A673 (cell line): ENCODE data around the gene BPIFA3. TPM values are rescaled to one million over a fixed set of nuclear protein-coding genes. Genes with fewer than 3 reads are reported as not detected.

Source experiments
- BruUV-seq: library from RNA; stranded (reverse); fragments of 400-500 nt; replicated peaks from 2 replicates; lab custom pipeline; 2021; lab: Mats Ljungman, UMichigan
- CTCF ChIA-PET: fragments of 300-600 bp; sonication (Branson Sonifier 250); formaldehyde crosslinking; loops from one replicate; lab custom pipeline; 2022; ENCODE audit warnings: antibody characterized with exemption; lab: Charles Lee
- POLR2A ChIA-PET: fragments of 300-600 bp; sonication (Branson Sonifier 250); formaldehyde crosslinking; loops from one replicate; lab custom pipeline; 2022; ENCODE audit warnings: antibody characterized with exemption; ENCODE audit not compliant: low non-redundant PET; lab: Charles Lee
- DNase-seq: peaks from one replicate; pipeline ENCODE4 v3.0.0-alpha.2; 2015; ENCODE audit warnings: low spot score
- H3K27ac ChIP-seq: fragments of 200-600 bp; sonication (generic); 2 replicates; pipeline ENCODE4 v1.5.1; 2016; ENCODE audit warnings: mixed run types, low read depth, mild to moderate bottlenecking, mixed read lengths, antibody characterized with exemption, low read length; ENCODE audit not compliant: poor library complexity, severe bottlenecking
- H3K27me3 ChIP-seq: fragments of 200-600 bp; sonication (generic); replicated peaks from 2 replicates; pipeline ENCODE4 v1.6.1; 2017; ENCODE audit warnings: mixed run types, low read depth, mild to moderate bottlenecking, mixed read lengths, antibody characterized with exemption, low read length; ENCODE audit not compliant: insufficient read depth, poor library complexity
- H3K36me3 ChIP-seq: fragments of 200-600 bp; sonication (generic); 2 replicates; pipeline ENCODE4 v1.6.1; 2016; ENCODE audit warnings: mixed run types, mild to moderate bottlenecking, mixed read lengths, antibody characterized with exemption, low read length; ENCODE audit not compliant: insufficient read depth, poor library complexity, severe bottlenecking
- H3K4me1 ChIP-seq: fragments of 200-600 bp; sonication (generic); 2 replicates; pipeline ENCODE4 v1.6.1; 2017; ENCODE audit warnings: mixed run types, mild to moderate bottlenecking, mixed read lengths, antibody characterized with exemption, low read length; ENCODE audit not compliant: insufficient read depth, poor library complexity, severe bottlenecking
- H3K4me3 ChIP-seq: fragments of 200-600 bp; sonication (generic); 2 replicates; pipeline ENCODE4 v1.5.1; 2016; ENCODE audit warnings: low read depth, mixed run types, mild to moderate bottlenecking, mixed read lengths, low read length; ENCODE audit not compliant: poor library complexity, severe bottlenecking
- H3K9me3 ChIP-seq: fragments of 200-600 bp; sonication (generic); 2 replicates; pipeline ENCODE4 v1.6.1; 2016; ENCODE audit warnings: mixed run types, low read depth, mild to moderate bottlenecking, mixed read lengths, antibody characterized with exemption, low read length; ENCODE audit not compliant: poor library complexity, severe bottlenecking
- CTCF ChIP-seq: fragments of 300-800, 200-600 bp; sonication (generic); conservative IDR thresholded peaks from 2 replicates; pipeline ENCODE4 v1.5.1; 2017; ENCODE audit warnings: low read depth, mild to moderate bottlenecking, antibody characterized with exemption, low read length, moderate library complexity, mixed read lengths
- EZH2 ChIP-seq: fragments of 200-600 bp; sonication (generic); IDR thresholded peaks from 2 replicates; pipeline ENCODE4 v1.6.1; 2017; ENCODE audit warnings: borderline replicate concordance, low read depth, mild to moderate bottlenecking, mixed read lengths, antibody characterized with exemption, low read length; ENCODE audit not compliant: poor library complexity, severe bottlenecking
- intact Hi-C: fragments of 100-400 bp; cut with micrococcal nuclease; formaldehyde crosslinking; loops from one replicate; pipeline ENCODE4 v1.10.0; 2022; ENCODE audit not compliant: unreplicated experiment
- total RNA-seq: library from RNA; stranded (reverse); gene quantifications from 2 replicates; pipeline ENCODE4 v1.2.3, GENCODE V29; 2021

BPIFA3 gene
- total RNA-seq, 1 experiment from 2014 or later, result not detected

- no TSS peak for BruUV-seq
- Histone ChIP-seq H3K36me3 (no peaks in the 10 kb centered on the region), H3K27me3 (peaks cover 38% of the 10 kb centered on the region), H3K27ac (no peak overlapping the region), H3K4me3 (no peak overlapping the region), H3K4me1 (no peaks in the 10 kb centered on the region), H3K9me3 (no peaks in the 10 kb centered on the region)
- intact Hi-C loops, result no loop called here
- CTCF ChIA-PET, result no interaction called here
- POLR2A ChIA-PET, result no interaction called here
- no peak for TF ChIP-seq CTCF
- no peak for TF ChIP-seq EZH2
- DNase-seq, result no peak
Measured at GRCh38 chr20:33224399-33224798, 7.2 kb downstream of the BPIFA3 start.

- H3K27ac ChIP-seq, result no peak overlapping the region
- POLR2A ChIA-PET, result interaction anchor here (0.5 kb wide), 1 partner anchor 123 kb away, joined by 6 read pairs; no protein-coding TSS in a partner anchor
- no peaks in the 10 kb centered on the region for H3K36me3 ChIP-seq
- CTCF ChIA-PET, result interaction anchor here (0.7 kb wide), 1 partner anchor 383 kb away, joined by 4 read pairs; no protein-coding TSS in a partner anchor
- TF ChIP-seq EZH2 (no peak), CTCF (no peak)
- H3K27me3 ChIP-seq, result peaks cover 52% of the 10 kb centered on the region
- intact Hi-C loops, result no loop called here
- no TSS peak for BruUV-seq
- no peaks in the 10 kb centered on the region for H3K9me3 ChIP-seq
- no peaks in the 10 kb centered on the region for H3K4me1 ChIP-seq
- no peak overlapping the region for H3K4me3 ChIP-seq
- DNase-seq, result no peak
Measured at GRCh38 chr20:33229843-33230242, 12.7 kb downstream of the BPIFA3 start.

- no peak for TF ChIP-seq CTCF
- no peak for TF ChIP-seq EZH2
- intact Hi-C loops, result no loop called here
- ChIA-PET CTCF (interaction anchor here (0.7 kb wide), 1 partner anchor 82 kb away, joined by 3 read pairs; no protein-coding TSS in a partner anchor), POLR2A (no interaction called here)
- H3K4me3 ChIP-seq, result no peak overlapping the region
- BruUV-seq, result no TSS peak
- H3K4me1 ChIP-seq, result no peaks in the 10 kb centered on the region
- no peak overlapping the region for H3K27ac ChIP-seq
- no peaks in the 10 kb centered on the region for H3K36me3 ChIP-seq
- H3K27me3 ChIP-seq, result peaks cover 54% of the 10 kb centered on the region
- no peaks in the 10 kb centered on the region for H3K9me3 ChIP-seq
- no peak for DNase-seq
Measured at GRCh38 chr20:33231237-33231636, 14.1 kb downstream of the BPIFA3 start.
